ENCODE data around the gene PLXNC1.

PLXNC1 gene

DNA sequence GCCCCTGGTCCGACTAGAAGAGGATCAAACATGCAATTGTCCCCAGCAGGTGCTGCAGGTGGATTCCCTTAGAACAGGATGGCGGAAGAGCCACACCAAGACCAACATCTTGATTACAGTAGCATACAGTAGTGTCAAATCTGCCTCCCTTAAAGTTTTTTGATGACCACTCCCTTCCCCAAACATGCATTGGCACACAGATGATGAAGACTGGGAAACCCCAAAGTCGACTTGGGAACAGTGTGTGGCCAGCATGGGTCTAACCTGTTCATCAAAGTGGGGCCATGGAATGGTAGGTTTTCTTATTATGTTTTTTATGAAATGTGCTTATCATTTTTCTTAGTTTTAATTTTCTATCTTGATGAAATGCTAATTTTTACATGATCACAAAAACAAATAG, 8.8 kb downstream of the PLXNC1 start:
- no peak for DNase-seq (ENCODE audit: extremely low read depth in 1 of 2, low read depth in 1 of 2)

DNA sequence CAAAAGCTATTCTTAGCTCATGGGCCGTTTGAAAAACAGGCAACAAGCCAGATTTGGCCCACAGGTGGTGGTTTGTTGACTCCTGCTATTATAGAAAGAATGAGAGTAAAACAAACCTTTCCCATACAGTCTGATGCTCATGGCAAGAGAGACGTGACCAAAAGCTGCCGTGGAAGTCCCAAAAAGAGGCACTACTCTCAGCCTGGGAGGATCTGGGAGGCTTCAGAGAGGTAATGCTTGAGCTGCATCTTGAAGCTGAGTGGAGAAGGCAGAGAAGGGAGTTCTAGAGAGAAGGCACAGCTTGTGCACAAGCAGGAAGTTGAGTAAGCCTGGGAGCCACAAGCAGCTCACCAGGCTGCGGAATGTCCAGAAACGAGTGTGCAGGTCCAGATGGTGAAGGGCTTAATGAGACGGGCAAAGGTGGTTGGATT, 9.6 kb downstream of the PLXNC1 start:
- DNase-seq (ENCODE audit: extremely low read depth in 1 of 2, low read depth in 1 of 2), result no peak

DNA sequence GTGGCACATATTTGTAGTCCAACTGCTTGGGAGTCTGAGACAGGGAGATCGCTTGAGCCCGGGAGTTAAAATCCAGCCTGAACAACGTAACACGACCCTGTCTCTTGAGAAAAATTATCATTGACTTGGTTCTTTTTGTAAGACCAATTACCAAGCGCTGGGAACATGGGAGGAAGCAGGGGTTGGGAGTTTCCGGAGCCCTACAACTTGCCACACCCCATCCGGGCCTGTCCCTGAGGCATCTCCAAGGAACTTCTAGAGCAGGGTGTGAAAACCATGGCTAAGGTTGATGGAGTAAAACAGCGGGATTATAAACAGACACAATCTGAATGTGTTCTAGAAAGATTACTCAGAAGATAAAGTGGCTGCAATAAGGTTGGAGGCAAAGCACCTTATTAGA, 10.3 kb downstream of the PLXNC1 start:
- DNase-seq (ENCODE audit: extremely low read depth in 1 of 2, low read depth in 1 of 2), result no peak

DNA sequence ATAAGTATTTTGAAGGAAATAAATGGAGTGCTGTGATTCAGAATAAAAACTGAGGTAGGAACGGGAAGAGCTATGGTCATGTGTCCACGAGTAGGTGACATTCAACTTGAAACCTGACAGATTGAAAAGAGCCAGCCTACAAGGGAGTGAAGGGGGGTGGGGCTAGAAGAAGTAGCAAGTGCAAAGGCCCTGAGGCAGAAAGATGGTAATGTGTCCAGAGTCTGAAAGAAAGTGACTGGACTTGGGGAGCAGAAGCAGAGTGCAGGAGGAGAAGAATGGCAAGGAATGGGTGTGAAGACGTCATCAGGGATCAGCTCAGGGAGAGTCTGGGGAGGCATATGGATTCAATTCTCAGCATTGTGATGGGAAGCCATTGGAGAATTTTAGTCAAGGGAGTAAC, 13.7 kb downstream of the PLXNC1 start:
- no peak for DNase-seq (ENCODE audit: extremely low read depth in 1 of 2, low read depth in 1 of 2)

DNA sequence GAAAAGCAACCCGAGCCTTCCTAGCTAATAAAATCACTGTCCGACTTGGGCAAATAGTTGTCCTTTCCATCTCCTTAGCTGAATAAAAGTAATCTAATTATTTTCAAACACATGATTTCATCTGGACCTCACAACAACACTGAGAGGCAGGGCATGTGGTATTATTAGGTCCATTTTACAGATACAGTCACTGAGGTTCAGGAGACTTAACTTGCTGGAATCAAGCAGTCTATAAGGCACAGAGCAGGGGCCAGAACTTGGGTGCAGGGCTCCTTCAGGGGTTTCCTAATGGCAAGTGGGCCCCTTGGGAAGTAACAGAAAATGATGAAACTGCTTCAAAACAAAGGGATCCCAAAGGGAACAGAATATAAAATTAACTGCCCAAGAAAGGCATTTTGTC, 15.5 kb downstream of the PLXNC1 start:
- no peak for DNase-seq (ENCODE audit: extremely low read depth in 1 of 2, low read depth in 1 of 2)

DNA sequence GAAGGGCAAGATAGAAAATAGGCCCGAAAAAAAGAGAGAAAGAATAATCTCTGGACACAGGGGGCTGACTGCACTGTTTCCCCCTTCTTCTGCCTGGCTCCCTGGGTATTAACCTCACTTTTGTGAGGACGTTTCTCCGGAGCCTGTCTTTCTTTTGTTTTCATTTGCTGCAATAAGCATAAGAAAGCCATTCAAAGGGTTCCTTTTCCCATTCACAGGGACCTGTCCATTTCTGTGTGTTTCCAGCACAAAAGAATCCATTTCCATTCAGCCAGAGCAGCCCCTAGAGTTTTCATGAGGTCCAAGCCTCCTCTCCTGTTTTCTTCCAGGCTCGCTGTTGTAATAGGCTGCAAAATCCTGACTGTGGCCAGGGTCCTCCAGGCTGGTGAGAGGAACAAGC, 16.8 kb downstream of the PLXNC1 start:
- DNase-seq (ENCODE audit: extremely low read depth in 1 of 2, low read depth in 1 of 2), result no peak

DNA sequence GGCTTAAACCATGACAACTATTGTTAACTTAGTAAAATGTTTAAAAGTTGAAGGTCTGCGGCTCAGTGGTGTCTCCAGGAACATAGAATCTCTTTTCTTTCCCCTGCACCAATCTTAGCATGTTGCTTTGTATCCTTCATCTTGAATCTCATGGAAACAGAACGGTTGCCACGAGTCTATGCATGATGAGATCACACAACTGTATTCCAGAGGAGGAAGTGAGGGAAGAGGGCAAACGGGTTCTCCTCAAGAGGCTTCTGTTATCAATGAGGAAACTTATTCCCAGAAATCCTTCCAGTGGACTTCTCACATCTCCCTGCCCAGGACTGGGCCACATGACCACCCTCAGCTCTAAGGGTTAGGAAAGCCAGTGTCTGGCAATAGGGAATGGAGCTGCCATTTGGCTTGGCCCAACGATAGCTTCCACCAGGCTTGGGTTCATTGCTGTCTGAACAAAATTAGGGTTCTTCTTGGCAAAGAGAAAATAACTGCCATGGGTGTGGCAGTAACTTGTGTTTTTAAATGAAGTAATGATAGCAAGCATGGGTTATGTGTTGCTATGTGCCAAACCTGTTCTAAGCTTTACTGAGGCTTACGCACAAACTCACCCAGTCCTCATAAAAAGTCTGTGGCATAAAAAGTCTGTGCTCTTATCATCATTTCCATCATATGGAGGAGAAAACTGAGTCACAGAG, 17.4 kb downstream of the PLXNC1 start:
- no peak for DNase-seq (ENCODE audit: extremely low read depth in 1 of 2, low read depth in 1 of 2)

DNA sequence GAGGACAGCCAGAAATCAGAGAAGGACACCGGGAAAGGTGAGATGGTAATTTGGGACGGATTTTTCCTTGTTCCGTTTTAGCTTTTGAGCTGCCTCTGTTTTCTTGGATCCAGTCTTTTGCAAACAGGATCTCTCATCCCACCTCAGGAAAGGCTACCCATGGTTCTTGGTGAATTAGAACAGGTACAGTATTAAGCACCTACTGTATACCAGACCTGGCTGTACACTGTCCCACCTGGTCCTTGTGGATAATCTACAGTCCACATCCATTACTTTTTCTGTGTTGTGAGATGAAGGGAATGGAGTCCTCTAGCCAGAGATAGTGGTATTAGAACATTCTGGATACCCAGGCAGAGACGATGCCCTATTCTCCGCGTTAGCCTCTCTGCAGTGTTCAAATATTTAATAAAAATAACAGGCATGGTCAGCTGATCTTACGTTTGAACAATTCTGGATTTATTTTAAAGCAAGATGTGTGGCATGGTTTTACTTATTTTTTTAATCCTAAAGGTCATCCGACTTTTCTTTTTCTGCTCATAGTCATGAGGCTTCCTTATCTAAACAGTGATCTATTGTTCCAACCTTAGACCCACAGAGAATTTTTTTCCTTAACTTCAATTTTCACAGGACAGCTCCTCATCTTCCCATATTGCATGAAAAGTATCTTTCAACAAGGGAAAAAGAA, 18.8 kb downstream of the PLXNC1 start:
- no peak for DNase-seq (ENCODE audit: extremely low read depth in 1 of 2, low read depth in 1 of 2)

DNA sequence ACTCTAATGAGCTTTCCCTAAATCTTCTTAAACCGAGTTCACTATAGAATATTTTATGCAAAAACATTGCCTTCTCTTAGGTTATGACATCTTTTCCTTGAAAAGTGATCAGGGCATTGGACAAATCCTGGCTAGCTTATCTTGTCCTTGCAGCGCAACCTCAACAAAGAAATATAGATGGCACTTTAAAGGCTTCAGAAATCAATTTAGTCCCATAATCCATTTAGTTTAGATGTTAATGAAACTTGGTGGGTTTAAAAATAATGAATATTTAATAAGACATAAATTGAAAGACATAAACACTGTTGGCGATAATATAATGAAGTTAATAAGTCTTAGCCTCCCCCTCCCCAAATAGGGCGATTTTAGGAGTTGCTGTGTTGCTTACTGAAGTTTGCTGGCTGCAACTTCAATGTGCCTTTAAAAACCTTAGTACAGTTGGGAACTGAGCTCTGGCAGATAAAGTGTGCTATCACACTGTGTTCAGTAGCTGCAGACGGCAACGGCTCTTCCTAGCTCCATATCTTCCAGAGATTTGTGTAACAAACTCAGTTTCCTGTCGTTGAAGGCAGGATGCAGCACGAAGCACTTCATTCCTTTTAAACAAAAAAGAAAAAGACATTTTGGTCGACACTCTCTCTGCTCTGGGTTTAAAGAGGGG, 19.5 kb downstream of the PLXNC1 start:
- no peak for DNase-seq (ENCODE audit: extremely low read depth in 1 of 2, low read depth in 1 of 2)

DNA sequence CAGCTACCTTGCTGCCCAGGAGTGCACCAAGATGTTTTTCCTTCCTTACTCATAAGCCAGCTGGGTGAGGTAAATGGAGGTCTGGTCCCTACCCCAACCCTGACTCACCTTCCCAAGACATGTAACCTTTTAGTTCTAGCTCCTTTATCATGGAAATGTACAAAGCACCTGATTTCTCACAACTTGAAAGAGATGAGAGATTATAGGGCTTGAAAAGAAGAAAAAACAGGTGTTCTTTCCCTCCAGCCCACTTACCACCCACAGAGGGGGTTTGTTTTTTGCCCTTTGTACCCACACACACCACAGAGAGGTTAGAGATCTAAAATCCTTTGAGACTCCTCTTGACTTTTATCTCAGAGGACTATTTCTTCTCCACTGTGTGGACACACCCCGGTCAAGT, 21.1 kb downstream of the PLXNC1 start:
- no peak for DNase-seq (ENCODE audit: extremely low read depth in 1 of 2, low read depth in 1 of 2)

DNA sequence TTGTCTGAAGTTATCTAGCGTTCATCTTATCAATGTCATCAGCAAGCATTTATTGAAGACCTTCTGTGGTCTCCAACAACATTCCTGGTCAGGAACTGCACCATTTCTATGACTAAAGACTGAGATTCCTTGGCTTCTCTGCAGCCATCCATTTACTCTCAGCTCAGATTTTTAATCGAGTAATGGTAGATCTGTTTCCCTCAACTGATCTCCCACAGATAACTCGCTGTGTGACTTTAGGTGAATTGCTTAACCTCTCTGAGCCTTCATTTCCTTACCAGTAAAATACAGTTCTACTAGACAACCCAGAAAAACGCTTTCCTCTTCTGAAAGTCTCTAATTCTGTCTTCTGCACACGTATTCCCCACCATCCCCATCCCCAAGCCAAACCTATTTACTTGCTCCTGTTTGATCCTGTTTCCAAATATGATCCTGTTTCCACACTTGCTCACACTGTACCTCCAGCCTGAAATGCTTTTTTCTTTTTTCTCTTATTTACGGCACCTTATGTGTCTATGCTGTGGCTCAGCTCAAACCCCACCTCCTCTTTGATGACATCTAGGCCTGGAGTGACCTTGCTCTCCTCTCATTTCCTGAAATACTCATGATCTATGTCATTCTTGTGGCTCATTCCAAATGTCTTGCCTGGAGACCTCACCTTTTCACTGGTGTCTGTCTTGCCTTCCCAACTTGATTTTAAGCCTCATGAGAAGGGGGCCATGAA, 21.8 kb downstream of the PLXNC1 start:
- DNase-seq (ENCODE audit: extremely low read depth in 1 of 2, low read depth in 1 of 2), result no peak

DNA sequence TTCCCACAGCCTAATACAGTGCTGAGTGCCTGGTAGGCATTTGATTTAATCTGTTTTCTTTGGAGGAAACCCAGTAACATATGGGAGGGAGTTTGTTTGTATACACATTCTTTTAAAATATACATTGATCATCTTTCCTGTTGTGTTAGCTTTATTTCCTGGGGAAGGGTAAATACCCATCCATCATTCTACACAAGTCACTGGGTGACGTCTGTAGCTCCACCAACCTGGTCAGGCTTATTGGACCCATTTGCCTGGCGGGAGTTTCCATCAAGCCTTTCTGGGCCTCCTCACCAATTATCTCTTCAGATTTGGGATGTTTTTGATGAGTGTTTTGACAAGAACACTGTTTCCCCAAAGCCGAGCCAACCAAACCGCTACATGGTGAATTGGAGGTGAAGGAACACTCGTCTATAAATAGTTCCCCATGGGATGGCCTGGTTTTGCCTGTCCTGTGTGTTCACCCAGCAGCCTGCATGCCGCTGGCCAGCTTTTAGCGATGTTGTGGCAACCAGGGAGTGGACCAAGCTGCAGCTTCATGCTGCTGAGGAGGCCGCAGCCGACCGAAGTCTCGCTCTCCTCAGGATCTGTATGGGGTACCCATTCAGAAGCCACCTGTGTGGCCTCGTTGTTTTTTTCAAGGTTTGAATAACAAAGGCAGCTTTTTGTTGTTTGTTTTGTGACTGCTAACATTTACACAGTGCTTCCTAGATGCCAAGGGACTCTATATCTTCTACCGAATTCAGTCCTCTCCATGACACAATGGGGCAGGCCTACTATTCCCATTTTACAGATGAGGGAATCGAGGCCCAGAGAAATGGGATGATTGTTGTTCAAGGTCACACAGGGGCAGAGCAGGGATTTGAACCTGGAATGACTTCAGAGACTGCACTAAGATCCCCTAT, 22.6 kb downstream of the PLXNC1 start:
- no peak for DNase-seq (ENCODE audit: extremely low read depth in 1 of 2, low read depth in 1 of 2)

DNA sequence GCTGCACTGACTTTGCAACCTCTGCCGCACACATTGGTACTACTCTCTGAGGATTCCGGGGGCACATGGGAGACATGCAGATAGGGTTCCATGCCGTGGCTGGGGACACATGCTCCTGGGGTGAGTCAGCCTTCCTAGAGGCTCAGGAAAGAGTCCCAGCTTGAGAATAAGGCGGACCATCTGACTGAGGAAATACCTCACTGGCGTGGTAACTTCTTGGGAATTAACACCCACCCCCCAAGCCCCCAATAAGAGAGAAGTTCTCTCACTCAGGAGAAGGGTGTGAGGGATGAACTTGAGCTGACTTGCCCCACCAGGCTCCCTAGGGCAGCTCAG, 23.2 kb downstream of the PLXNC1 start:
- DNase-seq (ENCODE audit: extremely low read depth in 1 of 2, low read depth in 1 of 2), result no peak

DNA sequence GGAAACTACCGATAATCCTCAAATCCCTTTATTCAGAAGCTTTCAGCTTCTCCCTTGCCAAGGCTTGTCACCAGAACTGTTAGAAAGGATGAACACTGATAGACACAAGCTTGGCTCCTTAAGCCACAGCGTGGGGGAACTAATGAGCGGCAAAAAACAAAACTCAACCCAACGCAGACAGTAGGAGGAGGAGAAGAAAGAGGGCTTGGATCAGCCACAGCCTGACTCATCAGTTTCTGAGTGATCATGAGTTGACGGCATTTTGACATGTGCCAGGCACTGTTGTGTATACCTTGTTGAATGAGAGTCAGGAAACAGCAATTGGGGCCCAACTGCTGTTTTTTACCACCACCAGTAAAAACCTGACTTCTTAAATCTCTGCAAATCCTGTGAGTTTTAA, 23.7 kb downstream of the PLXNC1 start:
- DNase-seq (ENCODE audit: extremely low read depth in 1 of 2, low read depth in 1 of 2), result no peak

DNA sequence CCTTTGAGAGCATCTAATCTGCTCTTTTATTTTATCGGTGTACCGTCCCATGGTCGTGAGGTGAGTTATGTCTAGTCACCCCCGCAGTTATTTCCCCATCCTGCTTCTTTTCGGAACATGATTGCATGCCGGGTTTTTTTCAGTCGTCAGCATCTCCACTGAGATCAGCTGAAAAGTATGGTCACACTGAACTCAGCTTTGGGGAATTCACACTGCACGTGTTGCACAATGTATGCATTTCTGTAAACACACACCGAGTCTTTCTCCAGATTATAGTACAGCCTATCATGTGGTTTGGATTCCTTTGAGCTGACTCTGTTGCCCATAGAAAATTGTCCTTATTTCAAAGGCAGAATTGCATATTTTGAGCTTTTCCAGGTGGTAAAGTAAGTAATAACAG, 24.6 kb downstream of the PLXNC1 start:
- no peak for DNase-seq (ENCODE audit: extremely low read depth in 1 of 2, low read depth in 1 of 2)

DNA sequence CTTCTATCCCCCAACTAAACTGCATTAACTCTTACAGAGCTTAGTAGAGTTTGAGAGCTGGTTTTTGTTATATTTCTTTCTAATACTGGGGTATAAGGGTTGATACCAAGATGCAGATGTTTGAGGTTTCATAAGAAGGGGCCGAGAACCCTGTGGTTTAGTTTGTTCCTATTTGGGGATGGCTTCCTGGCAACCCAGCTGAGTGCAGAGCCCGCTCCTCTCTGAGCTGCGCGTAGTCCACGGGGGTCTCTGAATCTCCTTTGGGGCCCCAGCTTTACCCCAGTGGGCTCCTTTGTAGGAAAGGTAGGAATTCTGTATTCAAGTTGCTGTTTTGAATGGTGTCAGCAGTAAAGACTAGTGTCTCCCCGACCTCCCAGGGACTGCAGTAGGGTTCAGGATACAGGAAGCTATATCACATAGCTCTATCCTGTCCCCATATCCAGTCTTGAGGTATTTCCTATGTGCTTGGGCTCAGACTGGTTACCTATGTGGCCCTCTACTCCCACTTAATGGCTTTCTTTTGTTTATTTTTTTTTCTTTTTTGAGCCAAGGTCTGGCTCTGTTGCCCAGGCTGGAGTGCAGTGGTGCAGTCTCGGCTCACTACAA, 25.4 kb downstream of the PLXNC1 start:
- DNase-seq (ENCODE audit: extremely low read depth in 1 of 2, low read depth in 1 of 2), result no peak

DNA sequence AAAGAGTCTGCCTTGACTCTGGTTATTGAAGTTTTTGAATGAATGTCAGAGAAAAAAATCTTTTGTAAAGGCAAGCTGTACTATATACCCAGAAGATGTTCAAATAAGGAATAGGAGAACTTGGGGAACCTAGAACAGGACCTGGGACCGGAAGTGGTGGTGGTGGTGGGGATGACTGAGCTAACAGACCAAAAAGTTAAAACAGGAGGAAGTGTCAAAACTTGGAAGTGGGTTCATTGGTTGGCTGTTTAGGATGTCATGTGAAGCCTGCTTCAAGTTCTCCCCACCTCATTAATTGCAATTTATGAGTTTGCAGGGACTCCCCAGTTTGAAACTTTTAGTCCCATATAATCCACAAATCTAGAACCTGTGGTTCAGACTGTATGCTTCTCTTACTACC, 26.2 kb downstream of the PLXNC1 start:
- DNase-seq (ENCODE audit: extremely low read depth in 1 of 2, low read depth in 1 of 2), result no peak

DNA sequence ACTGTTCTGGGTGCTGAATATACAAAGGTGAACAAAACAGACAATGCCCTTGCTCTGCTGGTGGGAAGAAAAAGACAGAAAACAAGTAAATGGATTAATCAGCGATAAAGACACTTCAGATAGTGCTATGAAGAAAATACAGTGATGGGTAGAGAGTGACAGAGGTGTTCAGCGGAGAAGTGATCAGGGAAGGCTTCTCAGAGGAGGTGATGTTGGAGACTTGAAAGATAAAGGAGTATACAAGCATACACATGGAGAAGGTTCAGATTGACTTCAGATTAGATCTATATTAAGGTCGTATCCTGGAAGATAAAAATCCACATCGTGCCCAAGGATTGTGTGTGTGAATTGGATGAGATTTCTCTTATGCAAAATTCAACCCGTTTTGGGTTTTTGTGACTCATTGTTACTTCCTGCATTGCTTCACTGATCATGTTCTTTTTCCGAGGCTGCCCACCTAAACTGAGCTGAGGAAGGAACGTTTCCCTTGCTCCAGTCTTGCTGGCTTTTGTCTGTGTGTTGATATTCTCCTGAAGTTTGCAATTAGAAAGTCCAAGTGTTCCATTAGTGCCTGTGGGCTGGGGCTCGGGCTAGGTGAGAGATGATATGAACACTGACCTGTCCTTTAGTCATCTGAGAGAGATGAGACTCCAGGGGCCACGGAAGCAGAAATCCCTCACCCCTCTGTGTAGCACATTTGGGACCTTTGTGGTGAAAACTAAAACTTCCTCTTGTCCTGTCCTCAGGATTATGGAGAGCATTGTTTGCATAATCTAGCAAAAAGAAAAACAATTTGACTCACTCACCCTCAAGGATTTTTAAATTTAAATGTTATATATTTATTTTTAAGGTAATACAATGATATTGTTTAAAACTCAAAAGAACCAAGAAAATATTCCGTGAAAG, 27.6 kb downstream of the PLXNC1 start:
- no peak for DNase-seq (ENCODE audit: extremely low read depth in 1 of 2, low read depth in 1 of 2)

DNA sequence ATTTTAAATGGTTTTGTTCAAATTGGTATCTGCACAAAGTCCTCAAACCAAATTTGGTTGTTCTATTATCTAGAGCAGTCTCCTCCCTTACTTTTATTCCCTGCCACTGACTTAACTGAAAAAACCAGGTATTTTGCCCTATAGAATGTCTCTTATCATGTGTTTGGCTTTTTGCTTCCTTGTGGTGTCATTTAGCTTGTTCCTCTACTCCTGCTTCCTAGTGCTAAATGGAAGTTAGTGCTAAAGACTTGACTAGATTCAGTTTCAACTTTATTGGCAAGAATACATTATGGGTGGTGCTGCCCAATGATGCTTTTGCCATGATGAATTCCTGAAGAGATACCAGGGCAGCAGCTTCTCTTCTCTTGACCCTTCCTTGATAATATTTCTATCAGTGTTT, 29.7 kb downstream of the PLXNC1 start:
- no peak for DNase-seq (ENCODE audit: extremely low read depth in 1 of 2, low read depth in 1 of 2)
